PFSK-1 (cell line): ENCODE results near the gene RBMS3.

Experiments used
- POLR2AphosphoS5 ChIP-seq: IDR thresholded peaks from 2 replicates; pipeline ENCODE4 v1.6.1; 2012; ENCODE audit warnings: low read depth, mild to moderate bottlenecking, control low read depth, low read length, moderate library complexity
- TF ChIP-seq, protein P1 (sequence below), 2 experiments: IDR thresholded peaks; 2 replicates each; pipeline versions ENCODE4 v1.6.1 to v1.8.0; 2011 to 2012; ENCODE audit warnings: low read depth in 2 of 2, low read length in 2 of 2, control low read depth in 1 of 2, inconsistent platforms in 1 of 2, mild to moderate bottlenecking in 1 of 2, moderate library complexity in 1 of 2; ENCODE audit not compliant: insufficient read depth in 1 of 2

DNA sequence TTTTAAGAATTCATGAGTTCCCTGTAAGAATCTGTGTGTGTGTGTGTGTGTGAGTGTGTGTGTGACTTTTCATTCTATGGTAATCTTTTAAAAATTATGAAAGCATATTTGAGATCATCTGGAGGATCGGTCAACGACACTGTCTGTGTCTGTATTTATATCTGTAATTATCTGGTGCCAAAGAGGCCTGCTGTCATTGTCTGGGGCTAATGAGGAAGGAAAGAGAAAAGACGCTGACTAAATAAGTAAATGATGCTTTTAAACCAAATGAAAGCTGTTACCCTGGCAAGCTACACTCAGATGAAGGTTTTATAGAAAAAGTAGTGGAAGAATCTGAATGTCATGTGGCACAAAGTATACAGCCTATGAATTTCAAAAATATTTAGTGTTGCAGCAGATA lies 439.8 kb downstream of the RBMS3 start:
- TF ChIP-seq POLR2AphosphoS5, result no peak
- TF ChIP-seq, protein P1, sequence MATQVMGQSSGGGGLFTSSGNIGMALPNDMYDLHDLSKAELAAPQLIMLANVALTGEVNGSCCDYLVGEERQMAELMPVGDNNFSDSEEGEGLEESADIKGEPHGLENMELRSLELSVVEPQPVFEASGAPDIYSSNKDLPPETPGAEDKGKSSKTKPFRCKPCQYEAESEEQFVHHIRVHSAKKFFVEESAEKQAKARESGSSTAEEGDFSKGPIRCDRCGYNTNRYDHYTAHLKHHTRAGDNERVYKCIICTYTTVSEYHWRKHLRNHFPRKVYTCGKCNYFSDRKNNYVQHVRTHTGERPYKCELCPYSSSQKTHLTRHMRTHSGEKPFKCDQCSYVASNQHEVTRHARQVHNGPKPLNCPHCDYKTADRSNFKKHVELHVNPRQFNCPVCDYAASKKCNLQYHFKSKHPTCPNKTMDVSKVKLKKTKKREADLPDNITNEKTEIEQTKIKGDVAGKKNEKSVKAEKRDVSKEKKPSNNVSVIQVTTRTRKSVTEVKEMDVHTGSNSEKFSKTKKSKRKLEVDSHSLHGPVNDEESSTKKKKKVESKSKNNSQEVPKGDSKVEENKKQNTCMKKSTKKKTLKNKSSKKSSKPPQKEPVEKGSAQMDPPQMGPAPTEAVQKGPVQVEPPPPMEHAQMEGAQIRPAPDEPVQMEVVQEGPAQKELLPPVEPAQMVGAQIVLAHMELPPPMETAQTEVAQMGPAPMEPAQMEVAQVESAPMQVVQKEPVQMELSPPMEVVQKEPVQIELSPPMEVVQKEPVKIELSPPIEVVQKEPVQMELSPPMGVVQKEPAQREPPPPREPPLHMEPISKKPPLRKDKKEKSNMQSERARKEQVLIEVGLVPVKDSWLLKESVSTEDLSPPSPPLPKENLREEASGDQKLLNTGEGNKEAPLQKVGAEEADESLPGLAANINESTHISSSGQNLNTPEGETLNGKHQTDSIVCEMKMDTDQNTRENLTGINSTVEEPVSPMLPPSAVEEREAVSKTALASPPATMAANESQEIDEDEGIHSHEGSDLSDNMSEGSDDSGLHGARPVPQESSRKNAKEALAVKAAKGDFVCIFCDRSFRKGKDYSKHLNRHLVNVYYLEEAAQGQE (IDR thresholded peaks at IDR 0.05; ENCODE audit: insufficient read depth in 1 of 2, low read depth in 2 of 2, low read length in 2 of 2), result no peak
